Endothelial cell of umbilical vein (primary cell): Measurements from ENCODE around the gene KRTAP10-5. TPM values are rescaled to one million over a fixed set of nuclear protein-coding genes. Genes with fewer than 3 reads are reported as not detected.

Experiments used
- BruUV-seq: library from RNA; stranded (reverse); fragments of 400-500 nt; replicated peaks from 2 replicates; lab custom pipeline; 2021; lab: Mats Ljungman, UMichigan
- CTCF ChIA-PET: fragments of 300-600, 350-600 bp; sonication (Branson Sonifier 250); formaldehyde crosslinking; loops from one replicate; lab custom pipeline; 2021; ENCODE audit warnings: antibody characterized with exemption, inconsistent platforms; lab: Charles Lee
- POLR2A ChIA-PET: fragments of 300-600, 350-600 bp; sonication (Branson Sonifier 250); formaldehyde crosslinking; loops from one replicate; lab custom pipeline; 2021; ENCODE audit warnings: antibody characterized with exemption, inconsistent platforms; lab: Charles Lee
- DNase-seq: peaks from one replicate; pipeline ENCODE4 v3.0.0-alpha.2; 2011; ENCODE audit warnings: low read depth, low spot score
- FAIRE-seq: peaks from 2 replicates; lab custom pipeline; 2011; peaks lifted over from hg19 to GRCh38; lab: Jason Lieb, UNC
- H2AFZ ChIP-seq: 2 replicates; pipeline ENCODE4 v1.6.0; 2012; ENCODE audit warnings: low read depth, low read length, control low read depth, inconsistent platforms
- H3K27ac ChIP-seq: 2 replicates; pipeline ENCODE4 v1.5.1; 2011; ENCODE audit warnings: low read depth, mild to moderate bottlenecking, control low read depth, low read length, moderate library complexity; ENCODE audit not compliant: insufficient read depth
- H3K27me3 ChIP-seq, 2 experiments: 2 replicates each; pipeline versions ENCODE4 v1.6.0 to v1.6.1; 2011; ENCODE audit warnings: low read length in 2 of 2, mixed read lengths in 1 of 2; ENCODE audit not compliant: control insufficient read depth in 2 of 2, insufficient read depth in 2 of 2
- H3K36me3 ChIP-seq, 2 experiments: 2 replicates in 1 of 2; 3 replicates in 1 of 2; pipeline ENCODE4 v1.5.1; 2011; ENCODE audit warnings: low read length in 2 of 2, mild to moderate bottlenecking in 1 of 2, moderate library complexity in 1 of 2; ENCODE audit not compliant: control insufficient read depth in 2 of 2, insufficient read depth in 2 of 2; ENCODE audit errors: extremely low read depth in 1 of 2
- H3K4me1 ChIP-seq: 3 replicates; pipeline ENCODE4 v1.5.1; 2011; ENCODE audit warnings: mild to moderate bottlenecking, low read length; ENCODE audit not compliant: control insufficient read depth, insufficient read depth; ENCODE audit errors: extremely low read depth
- H3K4me2 ChIP-seq: 2 replicates; pipeline ENCODE4 v1.6.1; 2011; ENCODE audit warnings: low read length, control low read depth, mixed read lengths; ENCODE audit not compliant: insufficient read depth
- H3K4me3 ChIP-seq, 3 experiments: fragments of 200-600 bp in 1 of 3; sonication (generic), shearing (Covaris generic) in 1 of 3; replicated peaks in 1 of 3; 2 replicates each; pipeline ENCODE4 v1.5.1; 2011 to 2016; ENCODE audit warnings: control low read depth in 3 of 3, low read length in 3 of 3, mild to moderate bottlenecking in 2 of 3, inconsistent platforms in 1 of 3, low read depth in 1 of 3, moderate library complexity in 1 of 3; ENCODE audit not compliant: insufficient read depth in 1 of 3
- H3K79me2 ChIP-seq: 2 replicates; pipeline ENCODE4 v1.6.0; 2012; ENCODE audit warnings: low read length, inconsistent platforms; ENCODE audit not compliant: control insufficient read depth, insufficient read depth
- H3K9ac ChIP-seq: replicated peaks from 2 replicates; pipeline ENCODE3; 2011; ENCODE audit warnings: low read length, control low read depth; ENCODE audit not compliant: insufficient read depth; ENCODE audit errors: extremely low read depth
- H3K9me1 ChIP-seq: replicated peaks from 3 replicates; pipeline ENCODE4 v1.6.0; 2011; ENCODE audit warnings: mild to moderate bottlenecking, low read length; ENCODE audit not compliant: control insufficient read depth, insufficient read depth; ENCODE audit errors: extremely low read depth
- H3K9me3 ChIP-seq: replicated peaks from 2 replicates; pipeline ENCODE4 v1.5.1; 2012; ENCODE audit warnings: low read length, inconsistent platforms; ENCODE audit not compliant: control insufficient read depth, insufficient read depth
- H4K20me1 ChIP-seq: replicated peaks from 2 replicates; pipeline ENCODE3; 2011; ENCODE audit warnings: mild to moderate bottlenecking, low read length; ENCODE audit not compliant: control insufficient read depth, insufficient read depth; ENCODE audit errors: extremely low read depth
- EZH2 ChIP-seq: IDR thresholded peaks from 2 replicates; pipeline ENCODE4 v1.6.1; 2012; ENCODE audit warnings: borderline replicate concordance, low read depth, mild to moderate bottlenecking, moderate library complexity, low read length, inconsistent platforms; ENCODE audit not compliant: severe bottlenecking
- FOS ChIP-seq: IDR thresholded peaks from 2 replicates; pipeline ENCODE4 v1.6.1; 2011; ENCODE audit warnings: mild to moderate bottlenecking, low read length, moderate library complexity, borderline replicate concordance; ENCODE audit not compliant: insufficient read depth
- GATA2 ChIP-seq: IDR thresholded peaks from 2 replicates; pipeline ENCODE4 v1.7.0; 2011; ENCODE audit warnings: low read depth, mild to moderate bottlenecking, moderate library complexity, mixed read lengths, low read length; ENCODE audit not compliant: insufficient read length, insufficient read depth
- JUN ChIP-seq: IDR thresholded peaks from 2 replicates; pipeline ENCODE4 v1.6.1; 2011; ENCODE audit warnings: borderline replicate concordance, low read depth; ENCODE audit not compliant: insufficient read length, insufficient read depth
- MYC ChIP-seq: IDR thresholded peaks from one replicate; pipeline ENCODE4 v1.6.1; 2011; ENCODE audit warnings: mild to moderate bottlenecking, low read depth, low read length
- POLR2A ChIP-seq: IDR thresholded peaks from 2 replicates; pipeline ENCODE4 v1.6.1; 2012; ENCODE audit warnings: low read depth, mild to moderate bottlenecking, control low read depth, low read length
- POLR2AphosphoS5 ChIP-seq: IDR thresholded peaks from 2 replicates; pipeline ENCODE4 v1.6.1; 2012; ENCODE audit warnings: low read depth, mild to moderate bottlenecking, control low read depth, low read length, moderate library complexity; ENCODE audit not compliant: insufficient read depth
- dilution Hi-C: fragments of 300-500 bp; cut with MboI; formaldehyde crosslinking; loops from one replicate; pipeline ENCODE4 v1.15.0; 2019; ENCODE audit warnings: low sequenced_read_pairs; ENCODE audit not compliant: extremely low pct_ligation_motif_present
- intact Hi-C: fragments of 100-400 bp; cut with micrococcal nuclease; formaldehyde crosslinking; loops from one replicate; pipeline ENCODE4 v1.10.0; 2022
- polyA plus RNA-seq, 4 experiments: library from polyadenylated mRNA; depleted of rRNA in 3 of 4; stranded (reverse) in 3 of 4; unstranded in 1 of 4; fragments of >200 nt; gene quantifications; 2 replicates each; pipeline versions ENCODE4 v1.2.1 to v1.2.3, GENCODE V29; 2011 to 2012; ENCODE audit warnings: missing spikeins in 1 of 4
- total RNA-seq: library from RNA; stranded (reverse); gene quantifications from 2 replicates; pipeline ENCODE4 v1.2.3, GENCODE V29; 2021
- TF ChIP-seq, protein P1 (sequence below): IDR thresholded peaks from 2 replicates; pipeline ENCODE4 v1.6.1; 2011; ENCODE audit not compliant: insufficient read depth, insufficient read length
- TF ChIP-seq, protein P2 (sequence below), 2 donors: IDR thresholded peaks; 1 replicate in 1 of 2; 2 replicates in 1 of 2; pipeline ENCODE4 v1.5.1; 2011; ENCODE audit warnings: low read length in 2 of 2, mild to moderate bottlenecking in 2 of 2, moderate library complexity in 2 of 2, control low read depth in 1 of 2, inconsistent platforms in 1 of 2, low read depth in 1 of 2; ENCODE audit not compliant: insufficient read depth in 1 of 2; ENCODE audit errors: extremely low read depth in 1 of 2

The KRTAP10-5 gene
- total and polyA plus RNA-seq, 2 donors (not counting 3 experiments of a cell fraction or from before 2014, with no cell fraction given): not detected

DNA sequence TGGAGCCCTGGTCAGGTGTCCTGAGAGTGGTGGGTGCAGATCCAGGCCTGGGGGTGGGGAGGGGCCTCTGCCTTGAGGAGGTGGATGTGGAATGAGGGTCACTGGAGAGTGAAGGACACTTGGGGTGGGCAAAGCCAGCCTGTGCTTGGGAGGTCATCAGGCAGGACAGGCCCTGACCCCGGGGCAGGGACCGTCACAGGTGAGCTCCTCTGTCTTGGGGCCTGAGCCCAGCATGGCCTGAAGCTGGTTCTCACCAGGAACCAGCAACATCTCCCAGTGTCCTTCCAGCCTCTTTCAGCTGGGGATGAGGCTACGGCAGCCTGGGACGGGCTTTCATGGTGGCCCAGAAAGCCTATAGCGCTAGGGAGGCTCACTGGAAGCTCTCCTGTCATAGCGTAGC, 28.3 kb downstream of the KRTAP10-5 start:
- no peak overlapping the region for H3K27ac ChIP-seq
- no peaks in the 10 kb centered on the region for H3K9me3 ChIP-seq
- CTCF ChIA-PET: no interaction called here
- no peak overlapping the region for H3K4me3 ChIP-seq
- POLR2A ChIA-PET: no interaction called here
- no peak overlapping the region for H3K9ac ChIP-seq
- H3K4me1 ChIP-seq: no peaks in the 10 kb centered on the region
- intact Hi-C loops (no loop called here), dilution Hi-C loops (no loop called here)
- FAIRE-seq: no peak
- H3K79me2 ChIP-seq: no peaks in the 10 kb centered on the region
- no TSS peak for BruUV-seq
- no peaks in the 10 kb centered on the region for H3K9me1 ChIP-seq
- peaks cover 5 to 6% of the 10 kb centered on the region in 2 experiments for H3K27me3 ChIP-seq
- no peaks in the 10 kb centered on the region for H3K36me3 ChIP-seq
- TF ChIP-seq FOS (no peak), JUN (no peak), MYC (no peak), POLR2AphosphoS5 (no peak), GATA2 (no peak), EZH2 (no peak), POLR2A (no peak)
- TF ChIP-seq, protein P1, sequence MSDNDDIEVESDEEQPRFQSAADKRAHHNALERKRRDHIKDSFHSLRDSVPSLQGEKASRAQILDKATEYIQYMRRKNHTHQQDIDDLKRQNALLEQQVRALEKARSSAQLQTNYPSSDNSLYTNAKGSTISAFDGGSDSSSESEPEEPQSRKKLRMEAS: no peak
- TF ChIP-seq, protein P2, sequence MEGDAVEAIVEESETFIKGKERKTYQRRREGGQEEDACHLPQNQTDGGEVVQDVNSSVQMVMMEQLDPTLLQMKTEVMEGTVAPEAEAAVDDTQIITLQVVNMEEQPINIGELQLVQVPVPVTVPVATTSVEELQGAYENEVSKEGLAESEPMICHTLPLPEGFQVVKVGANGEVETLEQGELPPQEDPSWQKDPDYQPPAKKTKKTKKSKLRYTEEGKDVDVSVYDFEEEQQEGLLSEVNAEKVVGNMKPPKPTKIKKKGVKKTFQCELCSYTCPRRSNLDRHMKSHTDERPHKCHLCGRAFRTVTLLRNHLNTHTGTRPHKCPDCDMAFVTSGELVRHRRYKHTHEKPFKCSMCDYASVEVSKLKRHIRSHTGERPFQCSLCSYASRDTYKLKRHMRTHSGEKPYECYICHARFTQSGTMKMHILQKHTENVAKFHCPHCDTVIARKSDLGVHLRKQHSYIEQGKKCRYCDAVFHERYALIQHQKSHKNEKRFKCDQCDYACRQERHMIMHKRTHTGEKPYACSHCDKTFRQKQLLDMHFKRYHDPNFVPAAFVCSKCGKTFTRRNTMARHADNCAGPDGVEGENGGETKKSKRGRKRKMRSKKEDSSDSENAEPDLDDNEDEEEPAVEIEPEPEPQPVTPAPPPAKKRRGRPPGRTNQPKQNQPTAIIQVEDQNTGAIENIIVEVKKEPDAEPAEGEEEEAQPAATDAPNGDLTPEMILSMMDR (IDR thresholded peaks at IDR 0.05; ENCODE audit: extremely low read depth in 1 of 2, insufficient read depth in 1 of 2, low read depth in 1 of 2, low read length in 2 of 2): no peak
- H4K20me1 ChIP-seq: no peaks in the 10 kb centered on the region
- no peak for DNase-seq
- H3K4me2 ChIP-seq: no peak overlapping the region
- H2AFZ ChIP-seq: no peak overlapping the region
